ENCODE data around the gene PIGP. TPM values are rescaled to one million over a fixed set of nuclear protein-coding genes. Genes with fewer than 3 reads are reported as not detected.

The PIGP gene
- total and polyA plus RNA-seq, 2 of the 13 experiments (the other 11 are each of a cell fraction or from before 2014, with no cell fraction given) = 14.8 to 33.4 TPM

- TF ChIP-seq TEF (CRISPR knock-in tag; IDR thresholded peaks at IDR 0.05) = no peak
- TF ChIP-seq HNF1B (CRISPR knock-in tag; IDR thresholded peaks at IDR 0.05) = 0 out of 2 replicates have a peak, but pooled peaks have one; percentile 28
- no peak for TF ChIP-seq ZBTB49 (CRISPR knock-in tag; IDR thresholded peaks at IDR 0.05; ENCODE audit: borderline replicate concordance)
- no peak; the same call in 1 of the 2 replicates for TF ChIP-seq KMT2A (CRISPR knock-in tag; IDR thresholded peaks at IDR 0.05)
- no peak for TF ChIP-seq STAT5B (CRISPR knock-in tag; IDR thresholded peaks at IDR 0.05)
- TF ChIP-seq RAD51 (IDR thresholded peaks at IDR 0.05; ENCODE audit: borderline replicate concordance) = no peak
- TF ChIP-seq ZNF331 (CRISPR knock-in tag; IDR thresholded peaks at IDR 0.05) = peak; percentile 75; the same call in 1 of the 2 replicates
- no peak for TF ChIP-seq CENPBD1 (CRISPR knock-in tag; IDR thresholded peaks at IDR 0.05; ENCODE audit: borderline replicate concordance, low read depth)
- TF ChIP-seq ZBTB39 (CRISPR knock-in tag; IDR thresholded peaks at IDR 0.05) = no peak
- TF ChIP-seq NFRKB (IDR thresholded peaks at IDR 0.05) = no peak
- TF ChIP-seq ZNF17 (CRISPR knock-in tag; IDR thresholded peaks at IDR 0.05) = no peak
- TF ChIP-seq MNT (IDR thresholded peaks at IDR 0.05) = peak; percentile 28; the same call in 1 of the 2 replicates
- peak; percentile 67 for TF ChIP-seq RERE (CRISPR knock-in tag; IDR thresholded peaks at IDR 0.05; ENCODE audit: low read depth)
- TF ChIP-seq U2AF1 (optimal IDR thresholded peaks at IDR 0.05; ENCODE audit: low read depth, low read length) = no peak
Observed at GRCh38 chr21:37082856-37083528, 10.1 kb upstream of the PIGP start (continued).
